LNCaP clone FGC (cell line): ENCODE results near the gene ARHGAP22.

ENCODE experiments used
- DNase-seq: peaks from one replicate; pipeline ENCODE4 v3.0.0-alpha.2; 2011; ENCODE audit warnings: low read depth
- H3K4me3 ChIP-seq: 2 replicates; pipeline ENCODE4 v1.5.1; 2011; ENCODE audit warnings: mild to moderate bottlenecking, low read depth, low read length, control low read depth
- TF ChIP-seq, protein P1 (sequence below): IDR thresholded peaks from 2 replicates; pipeline ENCODE4 v1.5.1; 2012; ENCODE audit warnings: mild to moderate bottlenecking; ENCODE audit not compliant: control insufficient read depth, insufficient read depth; ENCODE audit errors: extremely low read depth

ARHGAP22 gene

DNA sequence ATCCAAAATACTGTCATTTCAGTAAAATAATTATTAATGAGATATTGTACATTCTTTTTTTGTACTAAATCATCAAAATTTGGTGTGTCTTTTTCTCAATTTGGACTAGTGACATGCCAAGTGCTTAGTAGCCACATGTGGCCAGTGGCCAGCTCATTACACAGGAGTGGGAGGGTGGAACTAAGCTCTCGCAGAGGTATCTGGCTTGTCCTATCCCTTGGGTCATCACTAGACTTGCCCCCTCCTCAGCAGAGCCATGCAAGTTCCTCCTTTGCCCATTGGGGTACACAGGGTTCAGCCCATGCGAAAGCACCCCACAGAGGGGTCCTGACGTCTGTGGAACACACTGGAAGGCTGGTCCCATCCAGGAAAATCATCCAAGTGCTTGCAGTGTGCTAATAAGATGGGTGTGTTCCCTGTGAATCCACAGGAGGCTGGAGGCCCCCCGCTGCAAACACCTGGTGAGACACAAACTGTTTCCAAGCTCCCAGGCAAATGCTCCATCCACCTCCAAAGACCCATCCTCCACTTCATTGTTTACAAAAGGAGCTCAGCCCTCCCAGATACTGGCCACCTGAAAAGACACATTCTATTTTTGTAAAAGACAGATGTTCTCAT is 1.3 kb downstream of the ARHGAP22 start:
- DNase-seq = no peak
- no peak overlapping the region for H3K4me3 ChIP-seq
- TF ChIP-seq, protein P1, sequence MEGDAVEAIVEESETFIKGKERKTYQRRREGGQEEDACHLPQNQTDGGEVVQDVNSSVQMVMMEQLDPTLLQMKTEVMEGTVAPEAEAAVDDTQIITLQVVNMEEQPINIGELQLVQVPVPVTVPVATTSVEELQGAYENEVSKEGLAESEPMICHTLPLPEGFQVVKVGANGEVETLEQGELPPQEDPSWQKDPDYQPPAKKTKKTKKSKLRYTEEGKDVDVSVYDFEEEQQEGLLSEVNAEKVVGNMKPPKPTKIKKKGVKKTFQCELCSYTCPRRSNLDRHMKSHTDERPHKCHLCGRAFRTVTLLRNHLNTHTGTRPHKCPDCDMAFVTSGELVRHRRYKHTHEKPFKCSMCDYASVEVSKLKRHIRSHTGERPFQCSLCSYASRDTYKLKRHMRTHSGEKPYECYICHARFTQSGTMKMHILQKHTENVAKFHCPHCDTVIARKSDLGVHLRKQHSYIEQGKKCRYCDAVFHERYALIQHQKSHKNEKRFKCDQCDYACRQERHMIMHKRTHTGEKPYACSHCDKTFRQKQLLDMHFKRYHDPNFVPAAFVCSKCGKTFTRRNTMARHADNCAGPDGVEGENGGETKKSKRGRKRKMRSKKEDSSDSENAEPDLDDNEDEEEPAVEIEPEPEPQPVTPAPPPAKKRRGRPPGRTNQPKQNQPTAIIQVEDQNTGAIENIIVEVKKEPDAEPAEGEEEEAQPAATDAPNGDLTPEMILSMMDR = no peak

DNA sequence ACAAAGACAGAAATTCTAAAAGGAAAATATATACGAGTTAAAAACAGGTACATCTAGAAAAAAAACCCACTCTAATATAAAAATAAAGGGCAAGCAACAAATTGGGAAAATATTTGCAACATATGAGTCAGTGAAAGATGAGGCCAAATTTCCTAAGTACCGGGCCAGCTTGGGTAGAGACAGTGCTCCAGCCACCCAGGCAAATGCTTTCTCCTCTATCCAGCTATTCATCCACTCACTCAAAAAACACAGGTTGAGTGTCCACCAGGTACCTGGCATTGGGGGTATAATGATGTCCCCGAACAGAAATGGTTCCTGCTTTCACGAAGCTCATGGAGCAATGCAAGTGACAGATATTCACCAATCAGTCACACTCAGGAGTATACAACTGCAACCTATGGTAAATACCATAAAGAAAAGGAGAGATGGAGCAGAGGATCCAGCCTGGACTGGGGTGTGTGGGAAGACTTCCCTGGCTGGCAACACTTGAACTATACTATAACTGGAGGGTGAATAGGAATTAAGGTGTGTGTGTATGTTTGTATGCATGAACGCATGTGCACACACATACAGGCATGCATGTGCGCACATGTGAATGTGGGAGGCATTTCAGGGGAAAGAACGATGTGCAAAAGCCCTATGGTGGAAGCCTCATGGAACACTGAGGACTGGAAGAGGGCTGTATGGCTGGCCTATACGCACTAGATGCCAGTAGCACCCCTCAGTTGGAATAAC is 2.3 kb downstream of the ARHGAP22 start:
- DNase-seq = no peak
- TF ChIP-seq, protein P1 = no peak
- no peak overlapping the region for H3K4me3 ChIP-seq

DNA sequence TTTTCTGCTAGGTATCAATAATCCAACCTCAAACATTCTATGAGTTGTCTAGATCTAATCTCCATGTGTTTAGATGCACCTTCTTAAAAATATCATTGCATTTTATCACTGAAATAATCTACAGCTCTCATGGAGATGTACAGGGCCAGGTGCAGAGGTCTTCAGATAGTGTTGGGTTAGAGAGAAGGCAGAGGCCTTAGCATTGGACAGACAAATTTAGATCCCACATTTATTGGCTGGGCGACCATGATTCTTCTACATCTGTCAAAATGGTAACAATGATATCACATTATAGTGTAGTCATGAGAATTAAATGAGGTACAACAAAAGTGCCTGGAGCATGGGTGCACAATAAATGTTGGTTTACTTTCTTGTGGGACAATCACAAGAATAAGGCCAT is 3.1 kb downstream of the ARHGAP22 start:
- no peak overlapping the region for H3K4me3 ChIP-seq
- no peak for DNase-seq
- TF ChIP-seq, protein P1 = no peak

DNA sequence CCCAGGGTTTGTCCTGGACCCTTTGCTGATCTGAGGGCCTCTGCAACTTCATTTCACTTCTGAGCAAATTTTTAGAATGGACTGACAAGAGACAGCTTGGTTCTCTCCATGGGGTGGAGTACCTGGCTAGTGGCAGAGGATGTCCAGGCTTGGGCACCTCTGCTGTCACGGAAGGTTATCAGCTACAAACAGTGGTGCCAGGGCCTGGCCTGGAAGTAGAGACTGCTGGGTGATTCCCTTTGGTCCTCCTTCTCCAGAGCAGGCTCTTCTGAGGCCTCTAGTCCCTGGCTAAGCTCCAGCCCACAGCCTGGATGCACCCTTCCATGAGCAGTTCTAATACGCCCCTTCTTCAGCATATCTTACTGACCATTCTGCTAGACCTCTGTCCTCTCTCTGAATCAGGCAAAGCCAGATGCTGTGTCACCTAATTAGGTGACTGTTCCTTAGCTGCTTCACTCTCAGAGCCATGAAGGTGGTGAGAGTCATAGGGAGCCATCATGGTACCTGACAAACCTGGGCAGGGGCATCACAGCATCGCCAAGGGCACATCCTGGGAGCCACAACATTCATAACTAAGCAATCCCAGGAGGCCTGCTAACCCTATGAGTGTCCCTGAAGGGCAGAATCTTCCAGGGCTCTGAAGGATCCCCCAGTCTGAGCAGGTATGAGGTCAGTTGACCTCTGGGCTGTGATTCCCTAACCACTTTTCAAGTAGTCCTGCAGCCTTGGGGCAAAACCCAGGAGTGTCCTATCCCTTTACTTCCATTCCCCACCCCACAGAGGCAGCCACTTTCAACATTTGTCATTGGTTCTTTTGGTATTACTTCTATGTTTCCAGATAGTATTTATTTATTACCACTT is 4.0 kb downstream of the ARHGAP22 start:
- H3K4me3 ChIP-seq = no peak overlapping the region
- TF ChIP-seq, protein P1 = no peak
- DNase-seq = no peak

DNA sequence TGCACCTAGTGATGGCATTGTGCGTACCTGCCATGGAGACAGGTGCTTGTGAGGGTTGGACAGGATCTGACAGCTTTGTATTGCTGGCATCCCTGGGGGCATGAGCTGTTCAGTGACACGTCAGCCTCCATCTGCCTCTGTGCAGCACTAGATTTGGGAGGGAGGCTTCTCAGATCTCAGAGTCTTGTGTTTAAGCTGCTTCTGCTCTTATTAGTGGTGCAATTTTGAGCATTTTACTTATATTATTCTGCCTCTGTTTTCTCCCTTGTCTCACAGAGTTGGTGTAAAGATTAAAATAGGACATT is 5.1 kb downstream of the ARHGAP22 start:
- DNase-seq = no peak
- TF ChIP-seq, protein P1 = no peak

DNA sequence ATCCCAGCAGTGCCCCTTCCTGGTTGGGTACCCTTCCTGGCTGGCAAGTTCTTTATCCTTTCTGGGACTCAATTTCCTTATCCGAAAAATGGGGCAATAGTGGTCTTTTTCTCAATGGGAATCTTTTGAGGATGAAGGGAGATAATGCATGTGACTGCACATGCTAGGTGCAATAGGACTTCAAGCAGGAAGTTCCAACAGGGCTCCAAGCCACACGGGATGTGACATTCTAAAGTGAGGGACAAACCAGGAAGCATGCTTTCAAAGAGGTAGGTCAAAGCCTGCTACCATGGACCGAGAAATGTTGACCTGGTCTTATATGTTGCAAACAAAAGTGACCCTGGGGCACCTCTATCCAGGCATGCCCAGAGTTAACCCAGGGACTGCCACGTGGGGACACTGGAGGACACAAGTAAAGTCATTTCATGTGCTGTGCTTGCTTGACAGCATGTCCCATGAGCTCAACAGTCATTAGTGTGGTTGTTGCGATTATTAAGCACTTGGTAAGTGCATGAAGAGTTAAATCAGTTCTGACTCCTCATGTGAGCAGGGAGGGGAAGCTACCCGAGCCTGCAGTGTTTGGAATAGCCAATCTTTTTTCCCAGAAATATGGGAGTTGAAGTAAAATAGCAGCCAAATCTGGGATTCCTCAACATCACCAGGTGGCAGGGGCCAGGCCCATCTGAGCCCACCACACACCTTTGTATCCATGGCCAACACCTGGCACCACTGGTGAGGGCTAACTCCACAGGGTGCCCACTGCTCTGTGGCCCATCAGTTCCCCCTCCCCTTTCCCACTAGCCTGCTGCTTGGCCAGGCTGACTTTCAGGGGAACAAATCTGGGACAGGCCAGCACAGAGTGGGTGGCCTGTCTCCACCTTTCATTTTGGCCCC is 5.7 kb downstream of the ARHGAP22 start:
- no peak overlapping the region for H3K4me3 ChIP-seq
- TF ChIP-seq, protein P1 = no peak
- no peak for DNase-seq

More for the DNA sequence above, 5.1 kb downstream of the ARHGAP22 start:
- no peak overlapping the region for H3K4me3 ChIP-seq
